Immature natural killer cell (primary cell): ENCODE measurements around the gene SPCS2. TPM values are rescaled to one million over a fixed set of nuclear protein-coding genes. Genes with fewer than 3 reads are reported as not detected.

Experiments
- DNase-seq, 3 donors: peaks; one replicate each; pipeline ENCODE4 v3.0.0; 2022; ENCODE audit warnings: mixed read lengths in 1 of 3
- H3K27ac Mint-ChIP-seq, 6 donors: one replicate each; pipeline ENCODE4 v1.8.0; 2020; ENCODE audit warnings: mixed read lengths in 6 of 6, mild to moderate bottlenecking in 5 of 6, inconsistent platforms in 4 of 6, moderate library complexity in 3 of 6
- H3K27me3 Mint-ChIP-seq, 3 donors: one replicate each; pipeline ENCODE4 v1.8.0; 2020 to 2021; ENCODE audit warnings: low read depth in 3 of 3, mild to moderate bottlenecking in 3 of 3, mixed read lengths in 3 of 3, moderate library complexity in 3 of 3, inconsistent platforms in 1 of 3
- H3K36me3 Mint-ChIP-seq, 3 donors: one replicate each; pipeline ENCODE4 v1.8.0; 2020; ENCODE audit warnings: mixed read lengths in 3 of 3, inconsistent platforms in 2 of 3, mild to moderate bottlenecking in 2 of 3
- H3K4me1 Mint-ChIP-seq, 2 donors: one replicate each; pipeline ENCODE4 v1.8.0; 2020; ENCODE audit warnings: inconsistent platforms in 2 of 2, mild to moderate bottlenecking in 2 of 2, mixed read lengths in 2 of 2, moderate library complexity in 1 of 2
- H3K4me3 Mint-ChIP-seq, 5 donors: one replicate each; pipeline ENCODE4 v1.8.0; 2020; ENCODE audit warnings: mild to moderate bottlenecking in 5 of 5, mixed read lengths in 5 of 5, inconsistent platforms in 3 of 5, moderate library complexity in 3 of 5
- H3K9me3 Mint-ChIP-seq, 6 donors: one replicate each; pipeline ENCODE4 v1.8.0; 2020; ENCODE audit warnings: mild to moderate bottlenecking in 6 of 6, mixed read lengths in 6 of 6, inconsistent platforms in 4 of 6, moderate library complexity in 3 of 6
- polyA plus RNA-seq, 3 donors: library from polyadenylated mRNA; unstranded; fragments of 300-500 nt; fragmentation: Illumina TruSeq; gene quantifications; one replicate each; pipeline ENCODE4 v1.2.3, GENCODE V29; 2021

The SPCS2 gene
- polyA plus RNA-seq, 3 donors from 2014 or later, result 236 to 327 (median 281) TPM

- Mint-ChIP-seq H3K36me3 (peaks cover 0 to 5% (median 4%) of the 10 kb centered on the region in 3 donors), H3K4me3 (no peak overlapping the region), H3K4me1 (no peaks in the 10 kb centered on the region), H3K27me3 (peaks cover 0 to 6% (median 3%) of the 10 kb centered on the region in 3 donors), H3K27ac (no peak overlapping the region), H3K9me3 (no peaks in the 10 kb centered on the region)
- peak; percentile 47 to 63 (median 57) for DNase-seq
These were observed 73.8 kb downstream of the SPCS2 start for GRCh38 chr11:75022759-75023396.

- no peak for DNase-seq
- H3K36me3 Mint-ChIP-seq, result peaks cover 0 to 4% (median 4%) of the 10 kb centered on the region in 3 donors
- peaks cover 0 to 6% (median 3%) of the 10 kb centered on the region in 3 donors for H3K27me3 Mint-ChIP-seq
- no peak overlapping the region for H3K27ac Mint-ChIP-seq
- no peak overlapping the region for H3K4me3 Mint-ChIP-seq
- H3K4me1 Mint-ChIP-seq, result no peaks in the 10 kb centered on the region
- no peaks in the 10 kb centered on the region for H3K9me3 Mint-ChIP-seq
These were observed 74.5 kb downstream of the SPCS2 start for GRCh38 chr11:75023446-75024067.

GRCh38 chr11:75024068-75024449 is 75.0 kb downstream of the SPCS2 start:
- Mint-ChIP-seq H3K27me3 (peaks cover 0 to 6% (median 3%) of the 10 kb centered on the region in 3 donors), H3K4me1 (no peaks in the 10 kb centered on the region), H3K27ac (no peak overlapping the region), H3K9me3 (no peaks in the 10 kb centered on the region), H3K36me3 (no peaks in the 10 kb centered on the region), H3K4me3 (no peak overlapping the region)
- no peak for DNase-seq

- no peak overlapping the region for H3K27ac Mint-ChIP-seq
- H3K36me3 Mint-ChIP-seq, result no peaks in the 10 kb centered on the region
- no peak for DNase-seq
- H3K27me3 Mint-ChIP-seq, result peaks cover 0 to 4% (median 3%) of the 10 kb centered on the region in 3 donors
- H3K4me3 Mint-ChIP-seq, result no peak overlapping the region
- H3K4me1 Mint-ChIP-seq, result no peaks in the 10 kb centered on the region
- H3K9me3 Mint-ChIP-seq, result no peaks in the 10 kb centered on the region
These were observed 75.7 kb downstream of the SPCS2 start for GRCh38 chr11:75024764-75025211.

- H3K27me3 Mint-ChIP-seq, result peaks cover 0 to 3% (median 3%) of the 10 kb centered on the region in 3 donors
- no peaks in the 10 kb centered on the region for H3K4me1 Mint-ChIP-seq
- no peak overlapping the region for H3K4me3 Mint-ChIP-seq
- H3K9me3 Mint-ChIP-seq, result no peaks in the 10 kb centered on the region
- DNase-seq, result no peak
- H3K27ac Mint-ChIP-seq, result no peak overlapping the region
- H3K36me3 Mint-ChIP-seq, result no peaks in the 10 kb centered on the region
These were observed 76.5 kb downstream of the SPCS2 start for GRCh38 chr11:75025561-75025960.

GRCh38 chr11:75028321-75028720 is 79.3 kb downstream of the SPCS2 start:
- no peak overlapping the region for H3K27ac Mint-ChIP-seq
- H3K9me3 Mint-ChIP-seq, result no peaks in the 10 kb centered on the region
- DNase-seq, result no peak
- H3K27me3 Mint-ChIP-seq, result peaks cover 0 to 3% (median 3%) of the 10 kb centered on the region in 3 donors
- H3K36me3 Mint-ChIP-seq, result no peaks in the 10 kb centered on the region
- H3K4me1 Mint-ChIP-seq, result no peaks in the 10 kb centered on the region
- no peak overlapping the region for H3K4me3 Mint-ChIP-seq

Other genes starting within 250 kb of the SPCS2 start
- not detected for gene CHRDL2, start 217.8 kb upstream of the SPCS2 start, polyA plus RNA-seq
- 1 to 10 TPM in 2 of 3 donors, under 1 TPM in 1; 0.21 to 2.2 (median 1.6) TPM for gene RNF169, start 200.4 kb upstream of the SPCS2 start, polyA plus RNA-seq
- gene XRRA1, start 175 bp upstream of the SPCS2 start, polyA plus RNA-seq, result 10 to 100 TPM in 1 of 3 donors, 1 to 10 TPM in 2; 3.4 to 10.6 (median 7.2) TPM
- 1 to 10 TPM; 1.5 to 4.6 (median 2.0) TPM for gene NEU3, start 39.7 kb downstream of the SPCS2 start, polyA plus RNA-seq
- gene OR2AT4, start 147.6 kb downstream of the SPCS2 start, polyA plus RNA-seq, result not detected
- gene SLCO2B1, start 201.8 kb downstream of the SPCS2 start, polyA plus RNA-seq, result not detected